Suprapubic skin (tissue), 4 donors: ENCODE results near the gene SIRPB1. TPM values are rescaled to one million over a fixed set of nuclear protein-coding genes. Genes with fewer than 3 reads are reported as not detected.

ENCODE experiments used
- DNase-seq, 2 donors: peaks; one replicate each; pipeline ENCODE4 v3.0.0-alpha.2; 2019; ENCODE audit warnings: low spot score in 2 of 2
- H3K27ac ChIP-seq: fragments of 200-600 bp; sonication (generic); one replicate; pipeline ENCODE4 v1.5.1; 2019
- H3K27me3 ChIP-seq: fragments of 200-600 bp; sonication (generic); one replicate; pipeline ENCODE4 v1.5.1; 2019
- H3K36me3 ChIP-seq: fragments of 200-600 bp; sonication (generic); one replicate; pipeline ENCODE4 v1.5.1; 2019
- H3K4me1 ChIP-seq: fragments of 200-600 bp; sonication (generic); one replicate; pipeline ENCODE4 v1.5.1; 2019
- H3K4me3 ChIP-seq: fragments of 200-600 bp; sonication (generic); one replicate; pipeline ENCODE4 v1.5.1; 2019; ENCODE audit warnings: mild to moderate bottlenecking
- H3K9me3 ChIP-seq: fragments of 200-600 bp; sonication (generic); one replicate; pipeline ENCODE4 v1.5.1; 2019
- EP300 ChIP-seq: sonication (generic); formaldehyde crosslinking; IDR thresholded peaks from one replicate; pipeline ENCODE4 v1.6.1; 2017; ENCODE audit warnings: antibody characterized with exemption
- POLR2A ChIP-seq, 2 donors: fragments of 450-650 bp; IDR thresholded peaks; one replicate each; pipeline ENCODE4 v1.6.1; 2017; ENCODE audit warnings: antibody characterized with exemption in 2 of 2, mild to moderate bottlenecking in 2 of 2, moderate library complexity in 2 of 2
- POLR2AphosphoS5 ChIP-seq, 3 donors: sonication (generic); formaldehyde crosslinking; IDR thresholded peaks; one replicate each; pipeline ENCODE4 v1.6.1; 2017; ENCODE audit warnings: antibody characterized with exemption in 3 of 3
- WGBS: methylation state at CpG from one replicate; pipeline ENCODE4 v1.1.5; 2018; 5-methylcytosine and 5-hydroxymethylcytosine counted together
- total RNA-seq, 4 donors: library from RNA; depleted of rRNA; stranded (reverse); fragments of >200 nt; gene quantifications; one replicate each; pipeline ENCODE4 v1.1.0, GENCODE V29; 2016
- TF ChIP-seq, protein P1 (sequence below), 2 donors: fragments of 200-600 bp in 1 of 2; fragments of 450-650 bp in 1 of 2; sonication (generic) in 1 of 2; IDR thresholded peaks; one replicate each; pipeline ENCODE4 v1.5.1; 2016 to 2019; ENCODE audit warnings: antibody characterized with exemption in 2 of 2, mild to moderate bottlenecking in 1 of 2, moderate library complexity in 1 of 2

The SIRPB1 gene
- total RNA-seq, 4 donors from 2014 or later, result 0.38 to 3.3 (median 1.0) TPM; not detected in 1

DNA sequence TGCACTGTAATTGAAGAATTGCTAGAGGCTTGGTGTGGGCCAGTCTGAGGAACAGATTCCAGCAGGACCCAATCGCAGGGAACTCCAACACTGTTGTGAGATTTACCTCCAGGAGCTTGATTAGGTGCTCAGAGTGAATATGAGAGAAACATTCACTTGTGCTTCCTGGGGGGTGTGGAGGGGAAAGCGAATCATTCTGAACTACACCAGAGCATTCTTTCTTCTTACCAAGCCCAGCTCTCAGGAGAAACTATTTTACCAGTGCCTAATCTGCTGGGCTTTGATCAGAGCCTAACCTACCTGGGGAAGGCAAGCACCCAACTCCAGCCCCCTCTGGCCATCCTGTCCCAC is 7.4 kb upstream of the SIRPB1 start:
- TF ChIP-seq EP300, result no peak
- no peak for TF ChIP-seq POLR2A (IDR thresholded peaks at IDR 0.05)
- no peak for TF ChIP-seq POLR2AphosphoS5 (IDR thresholded peaks at IDR 0.05)
- TF ChIP-seq, protein P1, sequence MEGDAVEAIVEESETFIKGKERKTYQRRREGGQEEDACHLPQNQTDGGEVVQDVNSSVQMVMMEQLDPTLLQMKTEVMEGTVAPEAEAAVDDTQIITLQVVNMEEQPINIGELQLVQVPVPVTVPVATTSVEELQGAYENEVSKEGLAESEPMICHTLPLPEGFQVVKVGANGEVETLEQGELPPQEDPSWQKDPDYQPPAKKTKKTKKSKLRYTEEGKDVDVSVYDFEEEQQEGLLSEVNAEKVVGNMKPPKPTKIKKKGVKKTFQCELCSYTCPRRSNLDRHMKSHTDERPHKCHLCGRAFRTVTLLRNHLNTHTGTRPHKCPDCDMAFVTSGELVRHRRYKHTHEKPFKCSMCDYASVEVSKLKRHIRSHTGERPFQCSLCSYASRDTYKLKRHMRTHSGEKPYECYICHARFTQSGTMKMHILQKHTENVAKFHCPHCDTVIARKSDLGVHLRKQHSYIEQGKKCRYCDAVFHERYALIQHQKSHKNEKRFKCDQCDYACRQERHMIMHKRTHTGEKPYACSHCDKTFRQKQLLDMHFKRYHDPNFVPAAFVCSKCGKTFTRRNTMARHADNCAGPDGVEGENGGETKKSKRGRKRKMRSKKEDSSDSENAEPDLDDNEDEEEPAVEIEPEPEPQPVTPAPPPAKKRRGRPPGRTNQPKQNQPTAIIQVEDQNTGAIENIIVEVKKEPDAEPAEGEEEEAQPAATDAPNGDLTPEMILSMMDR (IDR thresholded peaks at IDR 0.05), result no peak
- 80% methylated on average over 2 of the region's 2 CpGs for WGBS

DNA sequence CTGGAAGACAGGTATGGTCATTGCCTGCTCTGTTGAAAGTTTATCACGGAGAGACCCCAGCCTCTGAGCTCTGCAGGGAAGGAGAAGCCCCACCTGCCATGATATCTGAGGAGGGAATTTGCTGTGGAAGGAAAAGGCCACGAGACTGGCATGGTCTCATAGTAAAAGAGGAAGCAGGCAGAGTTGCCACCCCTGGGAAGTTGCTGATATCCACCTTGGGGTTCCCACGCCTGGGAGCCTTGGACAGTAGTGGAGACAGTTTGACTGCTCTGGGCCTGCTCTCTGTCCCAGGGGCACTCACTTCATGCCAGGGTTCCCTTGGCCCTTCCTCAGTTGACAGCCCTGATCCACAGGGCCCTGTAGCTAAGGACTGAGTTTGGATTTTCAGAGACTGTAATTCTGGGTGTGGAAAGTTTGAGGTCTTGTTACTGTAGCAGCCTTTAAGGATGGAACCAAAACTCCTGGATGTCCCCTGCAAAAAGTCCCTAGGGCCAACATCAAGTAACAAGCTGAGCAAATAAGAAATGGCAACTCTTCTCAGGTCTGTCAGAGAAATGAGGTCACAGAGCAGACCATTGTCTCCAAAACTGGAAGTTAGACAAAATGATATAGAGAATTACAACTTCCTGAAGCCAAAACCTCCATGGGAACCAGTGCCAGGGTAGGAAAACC is 6.9 kb upstream of the SIRPB1 start:
- H3K9me3 ChIP-seq, result no peaks in the 10 kb centered on the region
- DNase-seq, result no peak
- WGBS, result 93% methylated on average over 2 of the region's 3 CpGs
- no peak overlapping the region for H3K4me3 ChIP-seq
- H3K4me1 ChIP-seq, result no peaks in the 10 kb centered on the region
- TF ChIP-seq POLR2AphosphoS5 (IDR thresholded peaks at IDR 0.05) (no peak), POLR2A (IDR thresholded peaks at IDR 0.05) (no peak), EP300 (no peak)
- TF ChIP-seq, protein P1 (IDR thresholded peaks at IDR 0.05), result no peak
- no peak overlapping the region for H3K27ac ChIP-seq
- H3K36me3 ChIP-seq, result no peaks in the 10 kb centered on the region
- H3K27me3 ChIP-seq, result peaks cover 12% of the 10 kb centered on the region

More for the DNA sequence above, 7.4 kb upstream of the SIRPB1 start:
- Histone ChIP-seq H3K4me1 (no peaks in the 10 kb centered on the region), H3K4me3 (no peak overlapping the region), H3K27ac (no peak overlapping the region), H3K27me3 (peaks cover 12% of the 10 kb centered on the region), H3K9me3 (no peaks in the 10 kb centered on the region), H3K36me3 (no peaks in the 10 kb centered on the region)
- DNase-seq, result no peak

DNA sequence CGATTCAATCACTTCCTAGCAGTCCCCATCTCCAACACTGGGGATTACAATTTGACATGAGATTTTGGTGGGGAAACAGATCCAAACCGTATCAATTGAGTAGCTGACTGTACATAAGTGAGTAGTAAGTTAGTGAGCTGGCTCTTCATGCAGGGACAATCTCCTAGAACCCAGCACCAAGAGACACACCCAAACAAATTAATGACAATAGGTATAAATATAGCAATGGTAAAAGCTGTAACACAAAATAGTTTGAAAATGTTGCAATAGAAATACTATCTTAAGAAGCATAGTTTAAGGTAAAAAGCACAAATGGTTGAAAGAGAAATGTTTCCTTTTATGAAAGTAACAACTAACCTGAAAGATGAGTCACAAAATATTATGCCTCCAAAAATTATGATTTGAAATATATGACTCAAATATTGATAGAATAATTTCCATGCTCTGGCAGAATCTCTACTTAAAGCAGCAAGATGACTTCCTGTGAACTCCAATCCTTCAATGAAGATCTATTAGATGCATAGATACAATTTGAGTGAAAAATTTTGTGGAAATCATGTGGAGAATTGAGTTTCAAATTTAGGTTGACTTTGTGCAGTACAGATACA is 5.4 kb upstream of the SIRPB1 start:
- WGBS, result 67% methylated on average over 2 of the region's 2 CpGs
- no peaks in the 10 kb centered on the region for H3K36me3 ChIP-seq
- H3K4me1 ChIP-seq, result no peaks in the 10 kb centered on the region
- peaks cover 10% of the 10 kb centered on the region for H3K27me3 ChIP-seq
- no peaks in the 10 kb centered on the region for H3K9me3 ChIP-seq
- H3K4me3 ChIP-seq, result no peak overlapping the region
- no peak overlapping the region for H3K27ac ChIP-seq
- no peak for DNase-seq
- TF ChIP-seq EP300 (no peak), POLR2AphosphoS5 (IDR thresholded peaks at IDR 0.05) (no peak), POLR2A (IDR thresholded peaks at IDR 0.05) (no peak)
- TF ChIP-seq, protein P1 (IDR thresholded peaks at IDR 0.05), result no peak

DNA sequence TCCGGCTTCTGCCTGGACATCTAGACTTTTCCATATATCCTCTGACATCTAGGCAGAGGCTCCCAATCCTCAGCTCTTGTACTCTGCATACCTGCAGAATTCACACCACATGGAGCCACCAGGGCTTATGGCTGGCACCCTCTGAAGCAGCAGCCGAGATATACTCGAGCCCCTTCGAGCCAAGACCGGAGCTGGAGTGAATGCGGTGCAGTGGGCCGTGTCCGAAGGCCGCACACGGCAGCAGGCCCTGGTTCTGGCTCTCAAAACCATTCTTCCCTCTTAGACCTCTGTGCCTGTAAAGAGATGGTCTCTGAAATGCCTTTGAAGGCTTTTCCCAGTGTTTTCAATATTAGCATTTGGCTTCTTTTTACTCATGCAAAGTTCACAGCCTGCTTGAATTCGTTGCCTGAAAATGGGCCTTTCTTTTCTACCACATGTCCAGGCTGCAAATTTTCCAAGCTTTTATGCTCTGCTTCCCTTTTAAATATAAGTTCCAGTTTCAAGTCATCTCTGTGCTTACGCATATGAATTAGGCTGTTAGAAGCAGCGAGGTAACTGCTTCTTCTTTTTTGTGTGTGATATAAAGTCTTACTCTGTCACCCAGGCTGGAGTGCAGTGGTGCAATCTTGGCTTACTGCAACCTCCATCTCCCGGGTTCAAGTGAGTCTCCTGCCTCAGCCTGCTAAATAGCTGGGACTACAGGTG is 3.8 kb upstream of the SIRPB1 start:
- TF ChIP-seq POLR2A (IDR thresholded peaks at IDR 0.05) (no peak), EP300 (no peak), POLR2AphosphoS5 (IDR thresholded peaks at IDR 0.05) (no peak)
- TF ChIP-seq, protein P1 (IDR thresholded peaks at IDR 0.05), result no peak
- WGBS, result 86% methylated on average over 14 of the region's 14 CpGs
- no peak for DNase-seq
- H3K4me1 ChIP-seq, result no peaks in the 10 kb centered on the region
- no peak overlapping the region for H3K27ac ChIP-seq
- H3K4me3 ChIP-seq, result no peak overlapping the region
- no peaks in the 10 kb centered on the region for H3K36me3 ChIP-seq
- H3K9me3 ChIP-seq, result no peaks in the 10 kb centered on the region
- H3K27me3 ChIP-seq, result peaks cover 6% of the 10 kb centered on the region

DNA sequence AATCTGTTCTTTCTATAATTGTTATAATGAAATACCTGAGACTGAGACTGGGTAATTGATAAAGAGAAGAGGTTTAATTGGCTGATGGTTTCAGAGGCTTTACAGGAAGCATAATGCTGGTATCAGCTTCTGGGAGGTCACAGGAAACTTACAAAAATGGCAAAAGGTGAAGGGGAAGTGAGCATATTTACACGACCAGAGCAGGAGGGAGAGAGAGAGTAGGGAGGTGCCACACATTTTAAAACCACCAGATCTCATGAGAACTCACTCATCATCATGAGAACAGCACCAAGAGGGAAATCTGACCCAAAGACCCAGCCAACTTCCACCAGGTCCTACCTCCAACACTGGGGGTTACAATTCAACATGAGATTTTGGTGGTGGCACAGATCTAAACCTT is 2.6 kb upstream of the SIRPB1 start:
- no peak overlapping the region for H3K27ac ChIP-seq
- TF ChIP-seq POLR2A (IDR thresholded peaks at IDR 0.05), result no peak
- no peak for TF ChIP-seq POLR2AphosphoS5 (IDR thresholded peaks at IDR 0.05)
- TF ChIP-seq, protein P1 (IDR thresholded peaks at IDR 0.05), result no peak
- TF ChIP-seq EP300, result no peak
- H3K36me3 ChIP-seq, result no peaks in the 10 kb centered on the region
- WGBS, result 26% methylated on average over 1 of the region's 1 CpG
- no peak for DNase-seq
- no peaks in the 10 kb centered on the region for H3K9me3 ChIP-seq
- H3K4me3 ChIP-seq, result no peak overlapping the region
- H3K4me1 ChIP-seq, result no peaks in the 10 kb centered on the region
- peaks cover 4% of the 10 kb centered on the region for H3K27me3 ChIP-seq
